Astrocyte of the cerebellum (primary cell): ENCODE measurements around the gene MYH10.
A peak's percentile ranks its signal among the peaks of the same experiment; 100 is the strongest.

Source experiments
- DNase-seq: peaks from one replicate; pipeline ENCODE4 v3.0.0-alpha.2; 2011; ENCODE audit warnings: low read depth
- H3K4me3 ChIP-seq: 2 replicates; pipeline ENCODE4 v1.5.1; 2011; ENCODE audit warnings: mild to moderate bottlenecking, low read depth, low read length, moderate library complexity
- CTCF ChIP-seq: IDR thresholded peaks from 2 replicates; pipeline ENCODE4 v1.5.1; 2012; ENCODE audit warnings: low read length, low read depth, moderate library complexity, mild to moderate bottlenecking; ENCODE audit errors: missing control alignments
- in situ Hi-C: cut with HindIII; loops from 2 replicates; pipeline ENCODE4 v1.10.0; 2017; ENCODE audit warnings: low sequenced_read_pairs

Gene MYH10

GRCh38 chr17:8468127-8468526, 162.4 kb downstream of the MYH10 start:
- in situ Hi-C loops, result no loop called here
- H3K4me3 ChIP-seq, result no peak overlapping the region
- no peak for TF ChIP-seq CTCF
- DNase-seq, result no peak

- DNase-seq, result no peak
- in situ Hi-C loops, result no loop called here
- H3K4me3 ChIP-seq, result no peak overlapping the region
- no peak for TF ChIP-seq CTCF
These were observed 163.0 kb downstream of the MYH10 start for GRCh38 chr17:8467527-8467926.

- H3K4me3 ChIP-seq, result no peak overlapping the region
- in situ Hi-C loops, result no loop called here
- TF ChIP-seq CTCF, result no peak
- no peak for DNase-seq
These were observed 163.7 kb downstream of the MYH10 start for GRCh38 chr17:8466873-8467272.

GRCh38 chr17:8466456-8466855, 164.1 kb downstream of the MYH10 start:
- in situ Hi-C loops, result no loop called here
- peak; percentile 74 for DNase-seq

GRCh38 chr17:8465759-8466158, 164.8 kb downstream of the MYH10 start:
- DNase-seq, result no peak
- in situ Hi-C loops, result no loop called here
- TF ChIP-seq CTCF, result no peak
- H3K4me3 ChIP-seq, result no peak overlapping the region

More at GRCh38 chr17:8466456-8466855, 164.1 kb downstream of the MYH10 start:
- H3K4me3 ChIP-seq, result no peak overlapping the region
- no peak for TF ChIP-seq CTCF

- in situ Hi-C loops, result no loop called here
- no peak for TF ChIP-seq CTCF
- no peak for DNase-seq
- no peak overlapping the region for H3K4me3 ChIP-seq
These were observed 165.2 kb downstream of the MYH10 start for GRCh38 chr17:8465356-8465755.

- no peak overlapping the region for H3K4me3 ChIP-seq
- no peak for DNase-seq
- no peak for TF ChIP-seq CTCF
- in situ Hi-C loops, result no loop called here
These were observed 165.6 kb downstream of the MYH10 start for GRCh38 chr17:8464941-8465340.
